Measurements from ENCODE around the gene VAPA. TPM values are rescaled to one million over a fixed set of nuclear protein-coding genes. Genes with fewer than 3 reads are reported as not detected.

The VAPA gene
- polyA plus RNA-seq, 1 of the 3 experiments (the other 2 are of a cell fraction) = 109 TPM

DNA sequence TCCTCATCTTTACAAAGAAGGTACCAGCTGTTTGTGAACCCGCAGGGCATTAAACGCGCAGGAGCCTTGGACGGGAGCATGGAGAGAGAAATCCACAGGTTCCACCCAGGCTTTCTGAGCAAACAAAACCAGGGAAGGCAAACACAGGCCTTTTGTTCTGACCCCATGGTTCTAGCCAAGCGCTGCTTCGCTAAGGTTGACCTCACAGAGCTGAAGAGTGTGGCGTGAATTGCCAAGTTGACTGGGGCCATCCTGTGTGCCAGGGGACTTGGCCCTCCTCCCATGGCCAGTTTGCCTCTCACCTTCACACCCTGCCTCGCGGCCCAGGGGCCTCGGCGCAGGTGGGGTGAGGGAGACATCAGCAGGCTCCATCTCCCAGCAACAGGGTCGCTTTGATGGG, 74.1 kb downstream of the VAPA start:
- H3K9me3 ChIP-seq = no peaks in the 10 kb centered on the region
- POLR2A ChIA-PET = no interaction called here
- no peaks in the 10 kb centered on the region for H3K79me2 ChIP-seq (ENCODE audit: insufficient read depth)
- CTCF ChIA-PET = interaction anchor here (1.1 to 4.8 kb wide), 2 partner anchors 17 to 532 kb away, joined by 3 to 23 read pairs; no protein-coding TSS in a partner anchor
- H3K27ac ChIP-seq (ENCODE audit: low read depth in 2 of 2, low read length in 1 of 2) = no peak overlapping the region
- no peaks in the 10 kb centered on the region for H3K4me1 ChIP-seq (ENCODE audit: control insufficient read depth in 1 of 2, insufficient read depth in 2 of 2, low read depth in 1 of 2, low read length in 1 of 2)
- H3F3A ChIP-seq (replicated peaks; ENCODE audit: insufficient read depth) = no peaks in the 10 kb centered on the region
- H2AFZ ChIP-seq (ENCODE audit: low read depth) = no peak overlapping the region
- WGBS (ENCODE audit: low lambda C conversion rate) = 93% methylated on average over 8 of the region's 12 CpGs
- H3K9ac ChIP-seq = no peak overlapping the region
- H4K20me1 ChIP-seq (ENCODE audit: insufficient read depth) = no peaks in the 10 kb centered on the region
- no peak for DNase-seq
- no peak overlapping the region for H3K4me2 ChIP-seq
- TF ChIP-seq YY1 (IDR thresholded peaks at IDR 0.05; ENCODE audit: low read depth) (no peak), CHD2 (IDR thresholded peaks at IDR 0.05; ENCODE audit: low read length, partially characterized antibody) (no peak), POLR2AphosphoS5 (IDR thresholded peaks at IDR 0.05; ENCODE audit: low read depth, low read length) (no peak), MXI1 (IDR thresholded peaks at IDR 0.05; ENCODE audit: low read depth, low read length) (no peak), NFIC (IDR thresholded peaks at IDR 0.05; ENCODE audit: borderline replicate concordance) (no peak), SMC3 (IDR thresholded peaks at IDR 0.05; ENCODE audit: low read depth, low read length) (no peak), JUND (IDR thresholded peaks at IDR 0.05) (no peak), TCF12 (IDR thresholded peaks at IDR 0.05) (no peak), ELF1 (IDR thresholded peaks at IDR 0.05) (no peak), NRF1 (IDR thresholded peaks at IDR 0.05; ENCODE audit: low read depth, low read length) (no peak), TAF1 (IDR thresholded peaks at IDR 0.05; ENCODE audit: borderline replicate concordance, low read depth, low read length) (no peak), EP300 (IDR thresholded peaks at IDR 0.05; ENCODE audit: borderline replicate concordance in 1 of 2, low read depth in 1 of 2, low read length in 1 of 2) (no peak), FOXJ3 (CRISPR knock-in tag; IDR thresholded peaks at IDR 0.05) (no peak), MEF2A (IDR thresholded peaks at IDR 0.05; ENCODE audit: borderline replicate concordance, low read depth) (no peak)
- TF ChIP-seq, protein P1, sequence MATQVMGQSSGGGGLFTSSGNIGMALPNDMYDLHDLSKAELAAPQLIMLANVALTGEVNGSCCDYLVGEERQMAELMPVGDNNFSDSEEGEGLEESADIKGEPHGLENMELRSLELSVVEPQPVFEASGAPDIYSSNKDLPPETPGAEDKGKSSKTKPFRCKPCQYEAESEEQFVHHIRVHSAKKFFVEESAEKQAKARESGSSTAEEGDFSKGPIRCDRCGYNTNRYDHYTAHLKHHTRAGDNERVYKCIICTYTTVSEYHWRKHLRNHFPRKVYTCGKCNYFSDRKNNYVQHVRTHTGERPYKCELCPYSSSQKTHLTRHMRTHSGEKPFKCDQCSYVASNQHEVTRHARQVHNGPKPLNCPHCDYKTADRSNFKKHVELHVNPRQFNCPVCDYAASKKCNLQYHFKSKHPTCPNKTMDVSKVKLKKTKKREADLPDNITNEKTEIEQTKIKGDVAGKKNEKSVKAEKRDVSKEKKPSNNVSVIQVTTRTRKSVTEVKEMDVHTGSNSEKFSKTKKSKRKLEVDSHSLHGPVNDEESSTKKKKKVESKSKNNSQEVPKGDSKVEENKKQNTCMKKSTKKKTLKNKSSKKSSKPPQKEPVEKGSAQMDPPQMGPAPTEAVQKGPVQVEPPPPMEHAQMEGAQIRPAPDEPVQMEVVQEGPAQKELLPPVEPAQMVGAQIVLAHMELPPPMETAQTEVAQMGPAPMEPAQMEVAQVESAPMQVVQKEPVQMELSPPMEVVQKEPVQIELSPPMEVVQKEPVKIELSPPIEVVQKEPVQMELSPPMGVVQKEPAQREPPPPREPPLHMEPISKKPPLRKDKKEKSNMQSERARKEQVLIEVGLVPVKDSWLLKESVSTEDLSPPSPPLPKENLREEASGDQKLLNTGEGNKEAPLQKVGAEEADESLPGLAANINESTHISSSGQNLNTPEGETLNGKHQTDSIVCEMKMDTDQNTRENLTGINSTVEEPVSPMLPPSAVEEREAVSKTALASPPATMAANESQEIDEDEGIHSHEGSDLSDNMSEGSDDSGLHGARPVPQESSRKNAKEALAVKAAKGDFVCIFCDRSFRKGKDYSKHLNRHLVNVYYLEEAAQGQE (IDR thresholded peaks at IDR 0.05; ENCODE audit: low read depth, low read length) = no peak
- TF ChIP-seq, protein P2, sequence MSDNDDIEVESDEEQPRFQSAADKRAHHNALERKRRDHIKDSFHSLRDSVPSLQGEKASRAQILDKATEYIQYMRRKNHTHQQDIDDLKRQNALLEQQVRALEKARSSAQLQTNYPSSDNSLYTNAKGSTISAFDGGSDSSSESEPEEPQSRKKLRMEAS (IDR thresholded peaks at IDR 0.05; ENCODE audit: low read depth) = no peak
- TF ChIP-seq, protein P3, sequence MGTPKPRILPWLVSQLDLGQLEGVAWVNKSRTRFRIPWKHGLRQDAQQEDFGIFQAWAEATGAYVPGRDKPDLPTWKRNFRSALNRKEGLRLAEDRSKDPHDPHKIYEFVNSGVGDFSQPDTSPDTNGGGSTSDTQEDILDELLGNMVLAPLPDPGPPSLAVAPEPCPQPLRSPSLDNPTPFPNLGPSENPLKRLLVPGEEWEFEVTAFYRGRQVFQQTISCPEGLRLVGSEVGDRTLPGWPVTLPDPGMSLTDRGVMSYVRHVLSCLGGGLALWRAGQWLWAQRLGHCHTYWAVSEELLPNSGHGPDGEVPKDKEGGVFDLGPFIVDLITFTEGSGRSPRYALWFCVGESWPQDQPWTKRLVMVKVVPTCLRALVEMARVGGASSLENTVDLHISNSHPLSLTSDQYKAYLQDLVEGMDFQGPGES (IDR thresholded peaks at IDR 0.05; ENCODE audit: low read depth, low read length) = no peak
- TF ChIP-seq, protein P4, sequence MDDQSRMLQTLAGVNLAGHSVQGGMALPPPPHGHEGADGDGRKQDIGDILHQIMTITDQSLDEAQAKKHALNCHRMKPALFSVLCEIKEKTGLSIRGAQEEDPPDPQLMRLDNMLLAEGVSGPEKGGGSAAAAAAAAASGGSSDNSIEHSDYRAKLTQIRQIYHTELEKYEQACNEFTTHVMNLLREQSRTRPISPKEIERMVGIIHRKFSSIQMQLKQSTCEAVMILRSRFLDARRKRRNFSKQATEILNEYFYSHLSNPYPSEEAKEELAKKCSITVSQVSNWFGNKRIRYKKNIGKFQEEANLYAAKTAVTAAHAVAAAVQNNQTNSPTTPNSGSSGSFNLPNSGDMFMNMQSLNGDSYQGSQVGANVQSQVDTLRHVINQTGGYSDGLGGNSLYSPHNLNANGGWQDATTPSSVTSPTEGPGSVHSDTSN (IDR thresholded peaks at IDR 0.05) = no peak
- H3K9me2 ChIP-seq = no peaks in the 10 kb centered on the region
- no peaks in the 10 kb centered on the region for H3K36me3 ChIP-seq (replicated peaks in 1 of 2; ENCODE audit: control insufficient read depth in 1 of 2, insufficient read depth in 2 of 2, low read length in 1 of 2)
- no peaks in the 10 kb centered on the region; the same call in 1 of the 2 replicates for H3K27me3 ChIP-seq (ENCODE audit: insufficient read depth)
- H3K4me3 ChIP-seq (ENCODE audit: low read depth in 2 of 2, low read length in 1 of 2) = no peak overlapping the region

Data from SK-N-SH (cell line).